ENCODE results near the gene CD200R1L.

DNA sequence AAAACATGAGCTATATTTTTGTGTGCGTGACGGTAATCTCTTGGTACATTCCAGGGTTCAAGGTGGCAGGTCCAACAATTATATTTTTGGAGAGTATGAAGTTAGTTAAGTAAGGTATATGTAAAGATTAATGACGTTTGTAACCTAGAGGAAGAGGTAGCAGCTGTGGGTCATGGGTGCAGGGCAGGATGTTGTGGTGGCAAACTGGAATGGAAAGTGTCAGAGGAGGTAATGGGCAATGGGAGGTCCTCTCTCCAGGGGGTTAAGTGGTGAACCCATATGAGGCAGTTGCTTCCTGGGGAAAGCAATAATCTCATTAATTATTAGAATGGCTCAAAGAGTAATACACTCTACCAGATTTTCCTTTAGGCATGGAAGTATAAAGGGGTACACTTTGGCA is 1.0 kb upstream of the CD200R1L start:
- TF ChIP-seq NR2F2 (IDR thresholded peaks at IDR 0.05; ENCODE audit: borderline replicate concordance, low read depth) (no peak), TP53 (CRISPR knock-in tag; conservative IDR thresholded peaks at IDR 0.05) (no peak), CREM (IDR thresholded peaks at IDR 0.05) (no peak), CREM (CRISPR knock-in tag; IDR thresholded peaks at IDR 0.05) (no peak), SOX5 (CRISPR knock-in tag; IDR thresholded peaks at IDR 0.05; ENCODE audit: borderline replicate concordance) (no peak), SRF (IDR thresholded peaks at IDR 0.05; ENCODE audit: low read depth, low read length) (no peak), MAFK (conservative IDR thresholded peaks at IDR 0.05 in 1 of 2, IDR thresholded peaks at IDR 0.05 in 1 of 2; ENCODE audit: low read length in 2 of 2) (no peak), PHB2 (IDR thresholded peaks at IDR 0.05; ENCODE audit: partially characterized antibody) (no peak), ARNT (IDR thresholded peaks at IDR 0.05) (no peak), RAD21 (CRISPR knock-in tag; IDR thresholded peaks at IDR 0.05) (no peak), YY1 (IDR thresholded peaks at IDR 0.05; ENCODE audit: insufficient read depth, insufficient replicate concordance, low read depth, low read length) (no peak)
- TF ChIP-seq, protein P1, sequence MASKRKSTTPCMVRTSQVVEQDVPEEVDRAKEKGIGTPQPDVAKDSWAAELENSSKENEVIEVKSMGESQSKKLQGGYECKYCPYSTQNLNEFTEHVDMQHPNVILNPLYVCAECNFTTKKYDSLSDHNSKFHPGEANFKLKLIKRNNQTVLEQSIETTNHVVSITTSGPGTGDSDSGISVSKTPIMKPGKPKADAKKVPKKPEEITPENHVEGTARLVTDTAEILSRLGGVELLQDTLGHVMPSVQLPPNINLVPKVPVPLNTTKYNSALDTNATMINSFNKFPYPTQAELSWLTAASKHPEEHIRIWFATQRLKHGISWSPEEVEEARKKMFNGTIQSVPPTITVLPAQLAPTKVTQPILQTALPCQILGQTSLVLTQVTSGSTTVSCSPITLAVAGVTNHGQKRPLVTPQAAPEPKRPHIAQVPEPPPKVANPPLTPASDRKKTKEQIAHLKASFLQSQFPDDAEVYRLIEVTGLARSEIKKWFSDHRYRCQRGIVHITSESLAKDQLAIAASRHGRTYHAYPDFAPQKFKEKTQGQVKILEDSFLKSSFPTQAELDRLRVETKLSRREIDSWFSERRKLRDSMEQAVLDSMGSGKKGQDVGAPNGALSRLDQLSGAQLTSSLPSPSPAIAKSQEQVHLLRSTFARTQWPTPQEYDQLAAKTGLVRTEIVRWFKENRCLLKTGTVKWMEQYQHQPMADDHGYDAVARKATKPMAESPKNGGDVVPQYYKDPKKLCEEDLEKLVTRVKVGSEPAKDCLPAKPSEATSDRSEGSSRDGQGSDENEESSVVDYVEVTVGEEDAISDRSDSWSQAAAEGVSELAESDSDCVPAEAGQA (IDR thresholded peaks at IDR 0.05; ENCODE audit: low read depth), result no peak
- TF ChIP-seq, protein P1 (CRISPR knock-in tag; IDR thresholded peaks at IDR 0.05; ENCODE audit: borderline replicate concordance), result no peak
- TF ChIP-seq, protein P2, sequence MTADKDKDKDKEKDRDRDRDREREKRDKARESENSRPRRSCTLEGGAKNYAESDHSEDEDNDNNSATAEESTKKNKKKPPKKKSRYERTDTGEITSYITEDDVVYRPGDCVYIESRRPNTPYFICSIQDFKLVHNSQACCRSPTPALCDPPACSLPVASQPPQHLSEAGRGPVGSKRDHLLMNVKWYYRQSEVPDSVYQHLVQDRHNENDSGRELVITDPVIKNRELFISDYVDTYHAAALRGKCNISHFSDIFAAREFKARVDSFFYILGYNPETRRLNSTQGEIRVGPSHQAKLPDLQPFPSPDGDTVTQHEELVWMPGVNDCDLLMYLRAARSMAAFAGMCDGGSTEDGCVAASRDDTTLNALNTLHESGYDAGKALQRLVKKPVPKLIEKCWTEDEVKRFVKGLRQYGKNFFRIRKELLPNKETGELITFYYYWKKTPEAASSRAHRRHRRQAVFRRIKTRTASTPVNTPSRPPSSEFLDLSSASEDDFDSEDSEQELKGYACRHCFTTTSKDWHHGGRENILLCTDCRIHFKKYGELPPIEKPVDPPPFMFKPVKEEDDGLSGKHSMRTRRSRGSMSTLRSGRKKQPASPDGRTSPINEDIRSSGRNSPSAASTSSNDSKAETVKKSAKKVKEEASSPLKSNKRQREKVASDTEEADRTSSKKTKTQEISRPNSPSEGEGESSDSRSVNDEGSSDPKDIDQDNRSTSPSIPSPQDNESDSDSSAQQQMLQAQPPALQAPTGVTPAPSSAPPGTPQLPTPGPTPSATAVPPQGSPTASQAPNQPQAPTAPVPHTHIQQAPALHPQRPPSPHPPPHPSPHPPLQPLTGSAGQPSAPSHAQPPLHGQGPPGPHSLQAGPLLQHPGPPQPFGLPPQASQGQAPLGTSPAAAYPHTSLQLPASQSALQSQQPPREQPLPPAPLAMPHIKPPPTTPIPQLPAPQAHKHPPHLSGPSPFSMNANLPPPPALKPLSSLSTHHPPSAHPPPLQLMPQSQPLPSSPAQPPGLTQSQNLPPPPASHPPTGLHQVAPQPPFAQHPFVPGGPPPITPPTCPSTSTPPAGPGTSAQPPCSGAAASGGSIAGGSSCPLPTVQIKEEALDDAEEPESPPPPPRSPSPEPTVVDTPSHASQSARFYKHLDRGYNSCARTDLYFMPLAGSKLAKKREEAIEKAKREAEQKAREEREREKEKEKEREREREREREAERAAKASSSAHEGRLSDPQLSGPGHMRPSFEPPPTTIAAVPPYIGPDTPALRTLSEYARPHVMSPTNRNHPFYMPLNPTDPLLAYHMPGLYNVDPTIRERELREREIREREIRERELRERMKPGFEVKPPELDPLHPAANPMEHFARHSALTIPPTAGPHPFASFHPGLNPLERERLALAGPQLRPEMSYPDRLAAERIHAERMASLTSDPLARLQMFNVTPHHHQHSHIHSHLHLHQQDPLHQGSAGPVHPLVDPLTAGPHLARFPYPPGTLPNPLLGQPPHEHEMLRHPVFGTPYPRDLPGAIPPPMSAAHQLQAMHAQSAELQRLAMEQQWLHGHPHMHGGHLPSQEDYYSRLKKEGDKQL (CRISPR knock-in tag; IDR thresholded peaks at IDR 0.05; ENCODE audit: low read depth), result no peak
- TF ChIP-seq, protein P3, sequence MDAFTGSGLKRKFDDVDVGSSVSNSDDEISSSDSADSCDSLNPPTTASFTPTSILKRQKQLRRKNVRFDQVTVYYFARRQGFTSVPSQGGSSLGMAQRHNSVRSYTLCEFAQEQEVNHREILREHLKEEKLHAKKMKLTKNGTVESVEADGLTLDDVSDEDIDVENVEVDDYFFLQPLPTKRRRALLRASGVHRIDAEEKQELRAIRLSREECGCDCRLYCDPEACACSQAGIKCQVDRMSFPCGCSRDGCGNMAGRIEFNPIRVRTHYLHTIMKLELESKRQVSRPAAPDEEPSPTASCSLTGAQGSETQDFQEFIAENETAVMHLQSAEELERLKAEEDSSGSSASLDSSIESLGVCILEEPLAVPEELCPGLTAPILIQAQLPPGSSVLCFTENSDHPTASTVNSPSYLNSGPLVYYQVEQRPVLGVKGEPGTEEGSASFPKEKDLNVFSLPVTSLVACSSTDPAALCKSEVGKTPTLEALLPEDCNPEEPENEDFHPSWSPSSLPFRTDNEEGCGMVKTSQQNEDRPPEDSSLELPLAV (CRISPR knock-in tag; conservative IDR thresholded peaks at IDR 0.05; ENCODE audit: low read depth), result no peak
